GM19452 (cell line): Measurements from ENCODE around the gene IL18R1.
A peak's percentile ranks its signal among the peaks of the same experiment; 100 is the strongest.

Experiments
- ATAC-seq: cut with Tn5 transposase; IDR thresholded peaks from one replicate; pipeline ENCODE4 v1.9.1; 2021; ENCODE audit not compliant: unreplicated experiment

The IL18R1 gene

DNA sequence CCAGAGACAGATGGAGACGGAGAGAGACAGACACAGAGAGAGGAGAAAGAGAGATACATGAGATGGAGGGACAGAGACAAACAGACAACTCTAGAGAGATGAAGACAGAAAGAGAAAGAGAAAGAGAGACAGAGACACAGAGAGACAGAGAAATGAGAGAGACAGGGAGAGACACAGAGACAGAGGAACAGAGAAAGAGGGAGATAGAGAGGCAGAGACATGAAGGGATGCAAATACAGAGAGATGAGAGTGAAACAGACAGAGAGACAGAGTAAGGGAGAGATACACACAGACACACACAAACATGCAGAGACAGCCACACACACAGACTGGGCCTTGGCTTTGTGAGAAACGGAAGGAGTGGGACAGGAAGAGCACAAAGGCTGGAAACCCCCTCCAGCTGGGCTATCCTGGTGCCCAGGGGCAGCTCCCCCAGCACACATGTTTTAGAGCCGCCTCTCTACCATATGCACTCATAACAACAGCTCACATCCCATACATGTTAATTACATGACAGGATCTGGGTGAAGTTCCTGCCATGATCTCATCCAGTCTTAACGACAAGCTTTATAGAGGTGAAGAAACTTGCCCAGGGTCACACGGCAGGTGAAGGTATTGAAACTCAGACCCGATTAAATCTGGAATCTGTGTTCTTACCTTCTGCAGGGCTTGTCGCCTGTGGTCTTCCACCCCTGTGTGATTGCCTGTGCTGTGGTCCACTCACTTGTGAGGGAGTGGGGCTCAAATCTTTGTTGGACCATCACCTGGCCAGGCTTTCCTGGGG, 32.4 kb downstream of the IL18R1 start:
- no peak for ATAC-seq

DNA sequence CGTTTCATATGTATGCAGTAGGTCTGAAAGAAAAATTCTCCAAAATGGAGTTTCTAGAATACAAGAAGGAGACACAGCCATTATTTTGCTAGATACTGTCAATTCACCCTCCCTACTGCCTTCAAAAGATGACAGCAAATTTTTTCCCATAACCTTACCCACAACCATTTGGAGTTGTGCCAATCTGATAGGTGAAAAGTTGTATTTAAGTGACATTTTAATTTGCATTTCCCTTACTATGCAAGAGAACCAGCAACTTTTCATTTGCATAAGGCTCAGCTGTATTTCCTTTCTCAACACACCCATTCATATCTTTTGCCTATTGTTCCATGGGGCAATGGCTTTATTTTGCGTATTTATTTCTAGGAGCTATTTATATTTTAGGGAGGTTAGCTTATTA, 36.0 kb downstream of the IL18R1 start:
- no peak for ATAC-seq

DNA sequence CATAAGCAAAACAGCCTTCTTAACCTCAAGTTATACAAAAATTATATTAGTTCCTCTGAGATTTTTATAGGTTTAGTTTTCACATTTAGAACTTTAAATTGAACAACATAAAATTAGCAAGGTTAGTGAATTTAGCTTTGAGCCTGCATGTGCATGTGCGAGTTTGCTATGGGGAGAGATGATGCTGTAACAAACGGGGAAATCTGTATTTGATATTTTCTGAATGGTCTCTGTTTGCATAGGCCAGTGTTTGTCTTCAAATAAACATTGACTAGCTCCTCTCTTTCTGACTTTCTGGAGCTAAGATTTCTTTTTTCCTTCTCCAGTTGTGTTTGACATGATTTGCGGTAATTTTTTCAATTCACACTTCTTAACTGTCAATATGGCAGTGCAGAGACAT, 36.5 kb downstream of the IL18R1 start:
- ATAC-seq, result no peak

DNA sequence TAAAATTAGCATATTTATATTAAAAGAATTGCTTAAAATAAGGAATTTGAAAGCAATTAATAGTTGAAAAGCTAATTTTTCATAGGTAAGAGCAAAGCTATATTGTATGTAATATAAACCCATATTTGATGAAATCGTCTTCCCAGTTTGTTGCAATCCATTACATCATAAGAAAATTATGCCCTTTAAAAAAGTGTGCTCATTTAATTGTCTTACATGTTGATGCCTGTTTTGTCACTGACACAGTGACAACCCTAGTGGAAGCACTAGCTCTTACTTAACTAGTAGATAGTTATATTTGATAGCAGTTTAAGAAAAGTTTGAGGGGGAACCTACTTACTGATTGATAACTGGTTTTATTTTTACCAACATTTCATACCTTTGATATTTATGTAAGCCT, 37.3 kb downstream of the IL18R1 start:
- no peak for ATAC-seq

DNA sequence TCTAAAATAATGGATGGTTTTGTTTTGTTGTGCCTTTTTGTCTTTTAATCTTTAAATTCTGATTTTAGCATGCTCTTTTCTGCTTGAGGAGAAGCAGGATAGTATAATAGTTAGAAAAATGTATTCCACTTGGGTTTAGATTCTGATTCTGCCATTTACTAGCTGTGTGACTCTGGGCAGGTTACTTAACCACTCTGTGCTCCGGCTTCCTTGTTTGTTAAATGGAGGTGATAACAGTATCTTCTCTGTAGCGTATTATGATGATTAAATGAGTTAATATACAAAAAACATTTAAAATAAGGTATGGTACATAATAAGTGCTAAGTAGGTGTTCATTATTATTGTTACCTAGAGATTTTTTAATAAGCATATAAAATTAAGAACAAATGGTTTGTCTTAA, 40.4 kb downstream of the IL18R1 start:
- no peak for ATAC-seq

DNA sequence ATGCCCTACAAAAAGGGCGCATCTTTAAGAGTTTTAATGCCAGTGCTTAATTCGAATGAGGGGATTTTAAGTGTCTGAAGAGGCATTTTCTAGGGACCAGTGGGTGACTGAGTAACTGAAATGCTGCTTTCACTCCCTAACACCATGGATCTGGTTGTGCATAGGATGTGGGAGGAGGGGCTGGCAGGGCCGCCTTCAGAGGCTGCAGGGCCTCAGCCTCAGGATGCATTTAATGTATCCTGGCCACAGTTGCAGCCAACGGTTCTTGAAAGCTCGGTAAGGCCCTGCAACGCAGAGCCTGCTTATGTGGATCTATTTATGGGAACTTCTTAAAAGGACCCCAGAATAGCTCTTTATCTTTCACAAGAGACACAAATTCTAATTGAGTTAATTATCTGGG, 41.6 kb downstream of the IL18R1 start:
- ATAC-seq, result no peak

DNA sequence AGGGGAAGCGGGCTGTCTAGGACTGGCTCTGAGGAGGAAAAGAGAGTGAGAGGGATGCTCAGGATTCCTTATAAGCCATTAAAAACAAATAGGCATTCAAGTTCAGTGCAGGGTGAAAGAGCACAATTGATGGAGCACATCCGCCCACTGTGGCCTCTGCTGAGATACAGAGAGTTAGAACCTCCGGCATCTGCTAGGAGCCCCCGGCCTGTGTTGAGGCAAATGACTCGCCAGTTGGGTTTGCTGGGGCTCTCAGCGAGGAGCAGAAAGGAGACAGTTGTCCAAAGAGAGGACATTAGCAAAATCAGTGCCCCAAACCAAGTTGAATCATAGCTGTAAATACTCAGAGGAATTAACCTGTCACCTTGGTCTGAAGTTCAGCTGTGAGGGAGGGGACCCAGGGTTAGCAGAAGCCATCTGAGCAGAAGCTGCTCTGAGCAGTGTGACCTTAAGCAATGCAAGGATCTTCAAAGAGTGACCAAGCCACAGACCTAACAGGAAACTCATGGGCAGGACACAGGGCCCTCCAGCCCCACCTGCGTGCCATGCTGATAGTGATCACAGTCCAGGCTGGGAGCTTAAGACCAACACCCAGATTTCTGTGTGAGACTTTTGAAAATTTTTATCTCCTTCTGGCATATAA, 44.0 kb downstream of the IL18R1 start:
- ATAC-seq, result no peak

DNA sequence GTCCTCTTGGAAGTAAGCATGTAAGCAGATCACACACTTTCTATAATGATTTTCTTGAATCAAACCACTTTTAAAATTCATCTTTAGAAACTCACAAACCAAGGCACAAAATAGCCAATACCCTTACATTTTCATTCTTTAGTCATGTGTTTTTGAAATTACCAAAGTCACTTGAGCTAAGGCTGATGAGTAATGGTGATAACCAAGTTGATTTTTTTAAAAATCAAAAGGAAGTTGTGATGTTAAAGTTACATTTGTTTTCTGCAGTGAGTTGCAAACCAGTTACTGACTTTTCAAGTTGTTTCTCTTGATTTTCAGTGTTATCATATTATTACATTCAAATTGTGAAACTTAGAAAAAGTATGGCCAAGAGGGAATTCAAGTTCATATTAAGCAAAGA, 45.9 kb downstream of the IL18R1 start:
- no peak for ATAC-seq

DNA sequence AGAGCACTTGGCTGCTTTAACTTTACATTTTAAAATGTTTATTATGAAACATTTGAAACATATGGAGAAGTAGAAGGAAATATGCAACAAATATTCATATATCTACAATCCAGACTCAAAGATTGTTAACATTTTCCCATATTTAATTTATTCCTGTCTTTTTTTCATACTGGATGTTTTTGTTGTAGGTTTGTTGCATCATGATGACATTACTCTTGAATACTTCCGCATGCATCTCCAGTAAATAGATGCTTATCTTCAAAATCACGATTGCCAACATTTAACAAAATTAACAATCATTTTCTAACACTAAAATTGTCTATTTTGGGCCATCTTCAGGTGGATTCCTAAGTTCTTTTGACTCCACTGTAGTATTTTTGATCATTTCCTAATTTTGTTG, 46.3 kb downstream of the IL18R1 start:
- no peak for ATAC-seq

DNA sequence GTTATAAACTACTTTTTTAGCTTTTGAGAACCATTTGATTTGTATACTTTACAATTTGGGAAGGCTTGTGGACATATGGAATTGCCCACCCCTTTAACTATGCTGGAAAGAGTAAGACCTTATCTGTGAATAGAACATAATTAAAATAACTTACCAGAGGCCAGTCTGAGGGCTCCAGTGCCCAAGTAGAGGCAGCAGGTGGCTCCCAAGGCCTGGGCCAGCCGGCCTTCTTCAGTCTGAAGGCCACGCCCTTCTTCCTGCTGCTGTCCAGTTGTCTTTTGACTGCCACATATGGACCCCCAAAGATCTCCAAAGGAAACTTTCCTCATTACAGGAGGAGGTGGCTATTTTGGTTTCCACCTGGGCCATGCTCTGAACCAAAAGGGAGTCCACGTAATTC, 55.4 kb downstream of the IL18R1 start:
- no peak for ATAC-seq

DNA sequence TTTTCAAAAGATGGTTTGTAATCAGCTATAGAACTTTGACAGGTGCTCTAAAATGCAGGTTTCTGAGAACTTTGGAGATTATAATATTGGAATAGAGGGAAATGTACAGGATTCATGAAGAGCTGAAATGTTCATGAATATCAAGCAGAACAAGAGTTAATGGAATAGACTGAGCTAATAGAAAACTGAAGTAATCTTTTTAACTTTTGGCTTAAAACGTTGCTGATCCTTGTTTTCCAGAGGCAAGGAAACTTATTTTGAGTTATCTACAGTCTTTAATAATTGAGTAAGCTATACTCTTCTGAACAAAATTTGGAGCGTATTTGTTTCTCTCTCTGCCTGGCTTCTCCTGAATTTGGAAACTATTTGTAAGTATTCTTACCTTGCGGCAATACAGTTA, 56.6 kb downstream of the IL18R1 start:
- ATAC-seq, result no peak

DNA sequence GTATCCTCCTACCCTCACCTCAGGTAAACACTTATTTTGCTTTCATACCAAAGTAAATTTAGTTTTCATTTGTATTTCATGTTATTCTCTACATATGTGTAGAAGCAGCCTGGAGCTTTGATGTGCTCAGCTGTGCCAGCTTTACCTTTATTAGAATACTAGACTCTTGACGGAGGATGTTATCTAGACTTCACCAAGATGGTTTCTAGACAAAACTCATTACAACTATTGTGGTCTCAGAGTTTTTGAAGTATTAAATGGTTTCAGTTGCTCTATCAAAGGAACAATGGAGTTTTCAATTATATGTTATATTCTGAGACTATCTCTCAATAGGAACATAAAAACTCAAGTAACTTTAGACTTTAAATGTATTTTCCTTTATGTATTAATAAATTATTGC, 62.4 kb downstream of the IL18R1 start:
- ATAC-seq, result peak; percentile 57

DNA sequence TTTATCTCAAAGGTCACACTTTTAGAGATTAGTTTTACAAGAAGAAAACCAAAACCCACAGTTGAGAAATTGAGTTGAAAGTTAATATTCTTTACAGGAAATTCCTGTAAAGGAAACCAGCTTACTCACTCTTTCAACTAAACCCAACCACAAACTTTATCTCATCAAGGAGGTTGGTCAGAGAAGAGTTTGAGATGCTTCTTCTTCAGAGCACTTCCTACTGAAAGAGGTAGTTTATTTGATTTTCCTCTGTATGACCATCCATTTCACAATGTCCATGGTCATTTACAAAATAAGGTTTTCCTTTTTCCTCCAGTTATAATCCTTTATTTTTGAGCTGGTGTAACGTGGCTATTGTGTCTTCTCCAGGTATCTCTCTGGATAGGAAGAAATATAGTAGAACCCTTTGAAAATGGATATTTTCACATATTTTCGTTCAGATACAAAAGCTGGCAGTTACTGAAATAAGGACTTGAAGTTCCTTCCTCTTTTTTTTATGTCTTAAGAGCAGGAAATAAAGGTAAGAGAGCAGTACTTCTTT, 62.9 kb downstream of the IL18R1 start:
- peak; percentile 86 for ATAC-seq

DNA sequence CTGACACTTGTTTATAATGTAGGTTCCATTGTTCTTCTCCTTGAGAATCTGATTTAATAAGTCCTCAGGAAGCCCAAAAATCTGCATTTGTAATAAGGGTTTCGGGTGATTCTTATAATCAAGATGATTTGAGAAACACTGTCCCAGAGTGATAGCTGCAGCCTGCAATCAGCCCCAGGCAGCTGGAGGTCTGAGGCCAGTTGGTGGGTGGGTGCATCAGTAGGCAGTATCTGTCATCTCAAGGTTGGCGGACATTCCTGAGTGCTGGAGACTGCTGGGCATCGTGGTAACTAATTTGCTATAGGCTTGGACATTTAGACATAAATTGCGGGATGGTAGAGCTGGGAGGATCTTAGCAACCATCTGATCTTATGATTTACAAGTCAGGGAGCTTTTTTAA, 64.7 kb downstream of the IL18R1 start:
- ATAC-seq, result no peak

DNA sequence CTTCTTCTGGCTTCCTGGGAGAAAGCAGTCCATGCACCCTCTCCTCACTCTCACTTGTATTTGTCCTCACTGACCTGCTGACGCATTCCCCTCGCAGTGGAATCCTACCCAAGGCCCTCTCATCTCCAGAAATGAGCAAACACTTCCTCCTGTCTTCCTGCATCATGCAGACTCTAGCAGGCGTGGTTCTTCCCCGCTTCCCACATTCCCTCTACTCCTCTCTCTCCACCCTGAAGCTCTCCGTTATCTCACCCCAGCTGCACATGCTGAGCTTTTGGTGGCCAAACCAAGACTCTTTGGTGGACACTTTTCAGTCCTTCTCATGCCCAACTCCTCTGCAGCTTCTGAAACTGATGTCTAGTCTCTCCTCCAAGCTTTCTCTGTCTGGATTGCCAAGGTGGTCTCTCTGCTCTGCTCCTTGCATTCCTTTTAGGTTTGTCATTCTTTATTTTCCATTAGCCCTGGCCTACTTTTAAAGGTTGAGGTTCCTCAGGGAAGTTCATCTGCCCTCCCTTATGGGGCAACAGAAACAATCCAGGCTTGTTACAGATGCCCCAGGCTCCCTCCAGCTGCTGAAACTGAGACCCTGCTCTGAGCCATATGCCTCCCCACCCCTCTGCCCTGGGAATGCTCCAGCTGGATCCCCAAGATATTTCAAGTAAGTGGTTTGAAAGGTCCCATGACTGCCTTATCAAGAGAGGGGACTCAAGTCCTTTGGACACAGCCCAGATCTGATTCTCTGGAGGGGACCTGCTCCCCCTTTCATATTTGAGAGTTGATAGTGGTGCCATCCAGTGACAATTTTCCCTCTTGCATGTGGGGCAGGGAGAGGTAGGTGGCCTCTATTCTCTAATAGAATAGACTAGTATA, 66.5 kb downstream of the IL18R1 start:
- ATAC-seq, result no peak

DNA sequence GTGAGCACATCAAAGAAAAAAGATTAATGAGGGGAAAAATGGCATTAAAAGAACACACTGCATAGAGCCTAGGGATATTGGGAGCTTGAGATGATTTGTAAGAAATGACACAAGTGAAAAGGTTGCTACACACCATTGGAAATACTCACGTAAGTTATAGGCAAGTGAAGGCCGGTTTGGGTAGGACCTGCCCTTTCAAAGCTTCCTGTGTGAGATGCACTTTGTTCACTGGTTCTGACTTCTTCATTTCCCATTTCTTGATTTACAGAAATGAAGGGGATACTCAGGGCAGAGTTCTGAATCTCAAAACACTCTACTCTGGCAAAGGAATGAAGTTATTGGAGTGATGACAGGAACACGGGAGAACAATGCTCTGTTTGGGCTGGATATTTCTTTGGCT, 67.3 kb downstream of the IL18R1 start, which contains the start of gene IL18RAP:
IL18RAP (plus strand) TSS at position 251 of the 400 bp plus-strand sequence; CDS start at position 369, 118 bp downstream.
- ATAC-seq, result no peak

DNA sequence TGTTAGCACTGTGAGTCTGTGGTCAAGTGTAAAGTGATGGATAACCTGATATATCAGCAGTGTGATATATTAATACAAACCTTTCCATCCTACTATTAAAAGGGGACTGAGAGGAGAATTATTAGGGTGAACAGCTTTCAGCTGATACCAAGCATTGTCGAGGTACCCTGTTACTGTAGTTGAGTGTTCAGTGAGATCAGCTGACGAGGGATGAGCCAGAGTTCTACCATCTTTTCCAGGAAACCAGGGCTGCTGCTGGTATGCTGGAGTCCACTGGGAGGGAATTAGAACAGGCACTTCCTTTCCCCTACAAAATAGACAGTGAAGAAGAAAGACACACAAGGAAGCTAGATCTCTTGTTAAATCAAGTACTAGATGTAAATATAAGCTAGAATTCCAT, 67.8 kb downstream of the IL18R1 start:
- no peak for ATAC-seq

DNA sequence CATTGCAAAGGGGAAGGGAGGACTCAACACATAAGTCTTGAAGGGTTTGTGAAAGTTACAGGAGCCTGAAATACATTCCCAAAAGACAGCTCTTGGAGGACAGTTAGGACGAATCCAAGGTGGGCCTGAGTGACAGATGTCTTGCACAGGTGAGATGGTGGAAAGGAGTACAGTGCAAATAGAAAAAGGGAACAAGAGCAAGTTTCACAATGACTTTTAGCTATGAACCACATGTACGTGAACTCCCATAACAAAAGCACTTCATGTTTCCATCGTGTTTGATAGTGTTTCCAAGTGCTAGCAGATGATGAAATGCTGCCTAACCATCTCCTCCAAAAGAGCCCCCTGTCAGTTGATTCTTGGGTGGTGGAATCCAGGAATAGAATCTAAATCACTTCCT, 69.2 kb downstream of the IL18R1 start:
- ATAC-seq, result peak; percentile 89

DNA sequence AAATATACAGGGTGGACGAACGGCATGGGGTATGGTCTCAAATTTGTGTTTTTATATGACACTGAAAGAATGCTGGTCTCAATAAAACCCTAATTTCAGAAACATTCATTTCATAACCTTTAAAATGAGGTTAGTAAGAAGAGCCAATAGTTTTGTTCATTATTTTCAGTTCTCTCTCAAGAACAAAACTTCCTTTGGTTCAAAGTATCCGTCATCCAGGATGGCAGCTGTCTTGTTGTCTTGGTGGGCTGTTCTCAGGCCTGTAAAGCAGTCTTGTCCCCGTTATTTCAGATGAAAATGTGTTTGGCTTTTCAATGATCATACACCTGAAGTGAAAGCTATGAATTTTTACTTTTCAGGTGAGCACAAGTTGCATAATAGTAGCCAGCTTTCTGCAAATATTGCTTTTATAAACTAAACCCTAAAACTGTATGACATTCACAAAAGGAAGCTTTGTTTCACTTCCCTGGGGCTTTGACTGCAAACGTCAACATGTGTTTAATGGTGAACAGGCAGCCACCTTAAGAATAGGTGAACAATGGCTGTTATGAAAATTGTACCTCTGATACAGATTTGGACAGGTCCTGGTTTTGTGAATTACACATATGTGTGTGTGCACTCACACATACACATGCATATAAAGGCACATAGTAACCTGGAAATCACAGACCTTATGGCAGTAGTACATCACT, 70.0 kb downstream of the IL18R1 start:
- ATAC-seq, result no peak

DNA sequence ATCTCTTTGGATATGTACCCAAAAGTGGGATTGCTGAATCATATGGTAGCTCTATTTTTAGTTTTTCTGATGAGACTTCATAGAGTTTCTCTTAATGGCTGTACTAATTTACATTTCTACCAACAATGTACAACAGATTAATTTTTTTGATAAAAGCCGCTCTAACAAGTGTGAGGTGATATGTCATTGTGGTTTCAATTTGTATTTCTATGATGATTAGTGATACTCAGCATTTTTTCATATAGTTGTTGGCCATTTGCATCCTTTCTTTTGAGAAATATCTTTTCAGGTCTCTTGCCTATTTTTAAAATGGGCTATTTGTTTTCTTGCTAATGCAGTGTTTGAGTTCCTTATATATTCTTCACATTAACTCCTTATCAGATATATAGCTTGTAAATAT, 71.7 kb downstream of the IL18R1 start:
- no peak for ATAC-seq

DNA sequence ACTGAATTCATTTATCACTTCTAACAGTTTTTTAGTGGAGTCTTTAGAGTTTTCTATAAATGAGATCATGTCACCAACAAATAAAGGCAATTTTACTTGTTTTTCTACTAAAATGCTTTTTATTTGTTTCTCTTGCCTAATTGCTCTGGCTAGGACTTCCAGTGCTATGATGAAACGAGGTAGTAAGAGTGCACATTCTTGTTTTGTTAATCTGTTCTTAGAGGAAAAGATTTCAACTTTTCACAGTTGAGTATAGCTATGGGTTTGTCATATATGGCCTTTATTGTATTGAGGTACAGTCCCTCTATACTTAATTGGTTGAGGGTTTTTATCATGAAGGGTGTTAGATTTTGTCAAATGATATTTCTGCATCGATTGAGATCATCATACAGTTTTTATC, 73.0 kb downstream of the IL18R1 start:
- no peak for ATAC-seq
